Right lung (tissue), 5 donors: ENCODE results near the gene SUSD2. TPM values are rescaled to one million over a fixed set of nuclear protein-coding genes. Genes with fewer than 3 reads are reported as not detected.
A peak's percentile ranks its signal among the peaks of the same experiment; 100 is the strongest.

Source experiments
- DNase-seq, 2 donors: peaks; one replicate each; pipeline ENCODE4 v3.0.0-alpha.2; 2013
- polyA plus RNA-seq, 5 donors: library from polyadenylated mRNA; unstranded; fragments of 120-200 nt; gene quantifications; one replicate each; pipeline versions ENCODE4 v1.2.1 to v1.2.3, GENCODE V29; 2013; ENCODE audit warnings: inconsistent platforms in 1 of 5, low replicate concordance in 1 of 5; ENCODE audit not compliant: insufficient read length in 5 of 5, insufficient read depth in 1 of 5

Gene SUSD2
- polyA plus RNA-seq, 5 donors, result 6.3 to 21.8 (median 11.5) TPM

- no peak for DNase-seq
Observed at GRCh38 chr22:24149198-24149590, 32.1 kb upstream of the SUSD2 start.

DNA sequence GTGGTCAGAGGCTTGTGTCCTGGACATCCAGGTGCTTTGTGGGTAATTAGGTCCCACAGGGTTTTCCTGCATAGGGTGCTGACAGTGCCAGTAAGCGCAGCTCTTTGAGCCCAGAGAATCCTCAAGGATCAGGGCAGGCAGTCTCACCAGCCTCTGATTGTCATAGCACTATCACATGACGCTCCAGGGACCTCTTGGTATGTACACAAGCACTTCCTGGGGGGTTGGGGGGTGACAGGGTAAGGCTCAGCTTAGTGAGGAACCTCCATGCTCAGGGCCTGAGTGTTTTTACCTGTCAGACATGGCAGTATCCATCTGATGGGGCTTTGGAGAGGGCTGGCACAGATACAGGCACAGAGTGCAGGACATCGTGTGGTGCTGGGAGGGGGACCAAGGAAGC lies 27.9 kb upstream of the SUSD2 start:
- DNase-seq, result no peak

DNA sequence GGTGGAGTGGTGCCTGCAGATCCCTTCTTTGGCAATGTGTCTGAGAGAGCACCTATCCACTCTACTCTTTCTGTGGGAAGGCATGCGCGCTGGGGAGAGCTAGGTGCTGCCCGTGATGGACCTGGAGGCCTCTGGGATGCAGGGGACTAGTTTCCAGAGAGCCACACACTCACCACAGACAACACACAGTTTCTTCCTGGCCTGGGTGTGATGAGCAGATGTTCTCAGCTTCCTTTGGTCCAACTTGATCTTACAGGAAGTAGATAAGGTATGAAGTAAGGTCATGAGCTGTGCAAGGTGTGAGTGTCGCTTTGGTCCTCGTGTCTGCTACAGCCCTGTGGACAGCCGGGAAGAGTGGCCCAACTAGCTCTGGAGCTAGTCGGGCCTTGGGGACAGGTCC lies 27.3 kb upstream of the SUSD2 start:
- no peak for DNase-seq

GRCh38 chr22:24154826-24155225 lies 26.5 kb upstream of the SUSD2 start:
- DNase-seq, result no peak

- peak; percentile 83 to 85 for DNase-seq
Observed at GRCh38 chr22:24155627-24156140, 25.6 kb upstream of the SUSD2 start.

DNA sequence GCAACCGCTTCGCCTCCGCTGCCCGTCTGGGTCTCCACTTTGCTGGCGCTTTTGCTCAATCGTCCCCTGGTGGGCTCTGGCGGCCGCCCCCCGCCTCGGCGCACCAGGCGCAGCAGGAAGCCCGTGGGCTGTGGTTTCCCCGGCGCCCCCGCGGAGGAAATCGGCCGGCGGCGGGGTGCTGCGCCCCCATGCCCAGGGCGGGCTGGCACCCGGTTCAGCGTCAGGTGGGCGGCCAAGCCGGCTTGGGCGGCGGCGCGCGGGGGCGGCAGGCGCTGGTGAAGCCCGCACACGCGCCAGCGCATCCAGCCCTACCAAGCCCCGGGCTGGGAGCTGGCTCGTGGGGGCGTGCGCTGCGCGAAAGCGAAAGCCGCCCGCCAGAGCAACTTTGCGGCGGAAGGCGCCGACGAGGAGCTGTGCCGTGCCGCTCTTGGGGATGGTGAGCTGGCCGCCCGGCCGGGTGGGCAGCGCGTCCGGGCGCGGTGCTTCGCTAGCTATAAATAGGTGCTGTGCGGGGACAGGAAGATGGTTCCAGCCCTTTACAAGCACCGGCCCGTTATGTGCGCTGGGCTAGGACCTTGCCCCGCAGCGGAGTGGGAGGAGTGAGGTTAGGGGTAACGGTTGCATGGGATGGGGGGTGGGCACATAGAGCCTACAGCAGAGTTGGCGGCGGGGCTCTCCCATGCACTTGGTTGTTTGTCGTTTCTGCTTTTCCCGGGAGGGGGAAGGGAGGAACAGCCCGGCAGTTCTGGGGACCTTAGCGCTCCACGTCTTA lies 25.0 kb upstream of the SUSD2 start:
- DNase-seq, result no peak

DNA sequence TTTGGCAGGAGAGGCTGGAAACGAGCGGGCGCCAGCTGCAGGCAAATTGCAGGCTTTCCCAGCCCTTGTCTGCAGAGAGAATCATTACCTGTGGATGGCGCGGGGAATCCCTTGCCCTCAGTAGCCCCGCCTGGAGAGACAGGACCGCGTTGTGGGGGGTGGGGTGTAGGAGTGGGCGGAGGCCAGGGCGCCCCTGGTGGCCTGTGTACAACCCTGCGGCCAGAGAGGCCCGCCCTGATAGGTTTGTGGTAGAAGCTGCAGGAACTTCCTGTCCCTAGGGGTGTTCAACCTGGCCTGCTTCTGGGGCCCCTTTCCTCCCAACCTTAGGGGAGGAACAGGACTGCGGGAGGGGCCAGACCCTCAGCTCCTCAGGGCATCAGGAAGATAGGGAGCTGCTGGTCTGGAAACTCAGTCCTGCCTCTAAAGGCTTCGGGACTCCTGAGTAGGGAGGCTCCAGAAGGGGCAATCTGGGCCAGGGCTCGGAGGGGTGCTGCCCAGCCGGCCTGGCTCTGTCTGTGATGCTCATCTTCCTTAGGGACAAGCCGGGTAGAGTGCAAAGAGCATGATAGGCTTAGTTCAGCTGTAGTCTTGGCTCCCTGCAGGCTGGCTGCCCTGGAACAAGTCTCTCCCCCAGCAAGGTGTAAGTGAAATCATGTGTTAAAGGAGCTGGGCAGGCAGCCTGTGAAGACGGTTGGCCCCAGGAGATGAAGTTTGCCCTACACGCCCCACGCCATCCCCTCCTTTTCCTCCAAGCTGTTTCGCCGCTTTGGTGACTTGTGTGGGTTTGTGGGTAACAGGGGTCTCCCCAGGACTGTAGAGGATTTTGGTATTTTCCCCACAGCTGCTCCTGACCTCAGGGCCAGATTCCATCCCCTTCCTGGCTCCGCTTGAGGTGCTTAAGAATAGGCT lies 24.1 kb upstream of the SUSD2 start:
- peak; percentile 74 to 75 for DNase-seq

DNA sequence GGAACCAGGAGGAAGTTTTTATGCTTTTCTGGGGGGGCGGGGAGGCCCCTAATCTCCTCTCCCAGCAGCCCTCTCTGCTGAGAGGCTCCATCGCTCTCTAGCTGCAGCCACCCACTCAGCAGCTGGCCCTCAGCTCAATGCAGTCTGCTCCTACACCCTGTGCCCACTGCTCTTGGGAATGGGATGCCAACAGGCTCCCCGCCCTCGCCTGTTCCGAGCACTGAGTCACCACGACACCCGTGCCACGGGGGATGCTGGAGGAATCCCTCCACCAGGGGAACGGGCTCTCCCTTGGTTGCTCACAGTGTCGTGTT lies 23.5 kb upstream of the SUSD2 start:
- DNase-seq, result no peak

DNA sequence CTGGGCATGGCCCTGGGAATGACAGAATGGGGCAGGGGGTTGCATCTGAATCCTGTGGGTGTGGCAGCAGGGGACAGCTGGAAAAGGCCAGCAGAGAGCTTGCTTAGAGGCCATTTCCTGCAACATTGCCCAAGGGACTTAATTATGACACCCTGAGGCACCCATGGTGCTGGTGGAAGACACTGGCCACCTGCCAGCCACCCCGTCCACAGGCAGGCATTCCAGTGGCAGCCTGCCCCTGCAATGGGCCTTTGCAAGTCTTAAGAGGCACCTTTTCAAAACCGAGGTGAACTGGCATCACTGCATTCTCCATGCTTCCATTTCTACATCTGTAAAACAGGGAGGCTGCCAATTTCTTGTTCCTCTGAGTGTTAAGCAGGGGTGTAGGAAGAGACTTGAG lies 21.6 kb upstream of the SUSD2 start:
- no peak for DNase-seq

GRCh38 chr22:24160546-24160945 lies 20.7 kb upstream of the SUSD2 start:
- no peak for DNase-seq

DNA sequence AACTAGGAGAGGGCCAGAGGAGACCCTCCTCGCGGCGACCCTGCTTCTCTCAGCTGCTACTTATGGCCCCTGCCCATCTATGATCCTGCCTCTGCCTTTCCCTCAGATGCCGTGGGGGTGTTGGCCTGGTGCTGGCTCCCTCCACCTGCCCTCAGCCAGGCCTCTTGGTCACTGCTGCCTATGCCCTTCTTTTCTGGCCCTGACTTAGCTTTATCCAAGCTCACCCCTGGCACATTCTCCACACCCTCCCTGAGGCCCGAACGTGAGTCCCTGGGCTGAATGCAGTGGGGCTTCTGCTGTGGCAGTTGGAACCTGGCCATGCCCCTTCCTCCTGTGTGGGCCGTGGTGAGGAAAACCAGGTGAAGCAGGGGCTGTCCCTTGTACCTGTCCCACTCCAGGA lies 19.8 kb upstream of the SUSD2 start:
- no peak for DNase-seq

DNA sequence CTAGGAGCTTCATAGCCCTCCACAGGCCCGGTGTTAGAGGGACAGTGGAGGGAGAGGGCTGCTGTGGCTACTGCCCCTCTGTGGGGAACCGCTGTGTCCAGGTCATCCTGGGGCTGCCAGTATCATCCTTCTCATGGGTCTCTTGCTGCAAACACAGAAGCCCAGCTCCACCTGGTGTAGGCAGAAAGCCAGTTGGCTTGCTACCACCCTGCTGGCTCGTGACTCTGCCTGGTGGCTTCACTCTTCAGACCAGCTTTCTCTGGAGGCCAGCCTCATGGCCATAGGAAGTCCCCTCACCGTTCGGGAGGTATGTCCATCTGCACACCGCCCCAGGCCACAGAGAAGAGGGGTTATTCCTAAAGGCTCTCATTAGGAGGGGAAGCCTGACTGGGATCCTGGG lies 19.4 kb upstream of the SUSD2 start:
- DNase-seq, result no peak

- DNase-seq, result no peak
Observed at GRCh38 chr22:24162436-24162835, 18.9 kb upstream of the SUSD2 start.

DNA sequence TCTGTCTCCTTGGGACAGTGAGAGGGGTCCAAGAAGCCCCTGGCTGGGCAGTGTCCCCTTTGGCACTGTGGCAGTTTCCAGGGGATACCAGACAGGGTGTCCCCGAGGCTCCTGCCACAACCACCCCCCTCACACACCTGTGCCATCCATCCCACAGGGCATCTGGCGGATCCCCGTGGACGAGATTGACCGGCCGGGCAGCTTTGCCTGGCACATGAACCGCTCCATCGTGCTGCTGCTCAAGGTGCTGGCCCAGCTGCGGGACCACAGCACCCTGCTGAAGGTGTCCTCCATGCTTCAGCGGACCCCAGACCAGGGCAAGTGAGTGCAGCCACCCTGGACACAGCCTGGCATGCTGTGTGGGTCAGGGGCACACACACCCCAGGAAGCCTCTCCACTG lies 17.0 kb upstream of the SUSD2 start:
- DNase-seq, result no peak

- no peak for DNase-seq
Observed at GRCh38 chr22:24164940-24165339, 16.3 kb upstream of the SUSD2 start.

DNA sequence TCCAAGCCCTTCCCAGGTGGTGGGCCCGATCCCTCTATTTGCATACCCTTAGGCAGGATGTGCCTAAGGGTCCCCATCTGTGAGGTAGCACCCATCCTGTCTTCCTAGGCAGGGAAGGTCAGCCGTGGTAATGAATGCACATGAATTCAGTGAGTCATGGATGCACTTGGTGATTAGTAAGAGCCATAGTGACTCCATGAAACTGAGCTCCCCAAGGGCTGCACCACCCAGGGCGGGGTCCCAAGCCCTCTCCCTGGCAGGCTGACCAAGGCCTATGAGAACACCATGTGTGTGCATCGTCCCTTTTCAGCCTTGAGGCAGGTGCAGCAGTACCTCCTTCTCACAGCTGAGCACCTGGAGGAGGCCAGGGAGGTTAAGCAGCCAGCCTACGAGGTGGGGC lies 15.6 kb upstream of the SUSD2 start:
- DNase-seq, result no peak

GRCh38 chr22:24166811-24167210 lies 14.5 kb upstream of the SUSD2 start:
- DNase-seq, result no peak

DNA sequence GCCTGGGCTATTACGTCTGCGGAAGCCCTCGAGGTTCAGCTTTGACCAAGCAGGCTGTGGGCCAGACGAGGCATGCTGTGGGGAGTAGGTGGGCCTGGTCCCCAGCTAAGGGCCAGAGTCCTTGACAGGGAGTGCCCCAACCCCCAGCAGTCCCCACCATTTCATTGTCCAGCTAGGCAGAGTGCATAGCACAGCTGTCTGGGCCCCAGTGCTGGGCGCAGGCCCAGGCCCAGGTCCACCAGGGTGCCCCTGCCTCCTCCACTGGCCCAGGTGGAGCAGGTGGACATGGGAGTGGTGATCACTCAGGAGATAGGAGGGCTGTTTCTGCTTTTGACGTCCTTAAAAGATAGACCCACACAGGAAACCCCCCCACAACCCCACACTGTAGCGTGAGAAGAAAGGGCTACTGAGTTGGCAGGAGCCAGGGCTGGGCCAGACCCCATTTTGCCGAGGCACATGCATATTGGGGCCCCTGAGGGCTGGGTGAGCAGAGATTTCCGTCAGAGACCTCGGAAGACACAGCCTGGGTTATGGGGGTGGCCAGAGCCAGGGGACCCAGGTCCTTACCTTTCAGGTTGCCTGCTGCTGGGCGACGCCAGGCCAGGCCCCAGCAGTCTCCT lies 11.7 kb upstream of the SUSD2 start:
- DNase-seq, result no peak

DNA sequence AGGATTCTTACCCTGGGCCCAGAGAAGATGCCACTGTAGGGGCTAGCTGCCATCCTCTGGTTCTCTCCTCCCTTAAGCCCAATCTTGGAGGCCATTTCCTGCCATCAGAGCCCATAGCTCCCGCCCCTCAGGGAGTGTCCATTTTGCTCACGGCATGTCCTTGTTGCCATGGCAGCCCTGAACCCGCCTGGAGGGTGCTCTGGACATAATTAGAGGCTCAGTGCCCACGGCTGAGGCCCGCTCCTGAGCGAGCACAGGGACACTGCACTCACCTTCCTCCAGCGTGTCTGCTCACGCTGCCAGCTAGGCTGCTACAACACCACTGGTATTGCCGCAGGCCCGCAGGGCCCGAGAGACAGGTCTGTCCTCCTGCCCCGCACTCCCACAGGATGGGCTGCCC lies 11.1 kb upstream of the SUSD2 start:
- no peak for DNase-seq

DNA sequence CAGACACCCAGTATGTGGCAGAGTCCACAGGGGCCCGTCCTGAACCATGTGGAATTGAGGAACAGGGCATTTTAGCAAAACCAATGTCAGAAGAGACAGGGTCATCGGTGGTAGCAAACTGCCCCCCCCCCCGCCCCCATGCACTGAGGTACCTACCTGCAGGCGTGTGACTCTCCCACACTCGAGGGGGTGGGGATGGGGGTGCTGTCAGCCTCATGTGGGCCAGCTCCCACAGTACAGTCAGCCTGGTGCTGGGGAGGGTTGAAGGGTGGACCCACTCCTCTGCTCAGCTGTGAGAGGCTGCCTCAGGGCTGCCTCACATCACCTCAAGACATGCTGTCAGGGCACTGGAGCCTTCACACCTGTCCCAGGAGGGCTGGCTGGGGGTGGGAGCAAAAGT lies 10.7 kb upstream of the SUSD2 start:
- DNase-seq, result no peak

GRCh38 chr22:24171822-24172221 lies 9.5 kb upstream of the SUSD2 start:
- no peak for DNase-seq

GRCh38 chr22:24175160-24175808 lies 6.0 kb upstream of the SUSD2 start:
- DNase-seq, result peak; percentile 49 to 55
